Caco-2 (cell line): Measurements from ENCODE around the gene TFB1M. TPM values are rescaled to one million over a fixed set of nuclear protein-coding genes. Genes with fewer than 3 reads are reported as not detected.
"Not testable (repeated sequence)": the region's sequence is repeated elsewhere in the genome, so short reads cannot be mapped to it uniquely, and the experiment has no call there.

Experiments
- BruUV-seq: library from RNA; stranded (reverse); fragments of 400-500 nt; replicated peaks from 2 replicates; lab custom pipeline; 2021; lab: Mats Ljungman, UMichigan
- CTCF ChIA-PET: fragments of 300-600 bp; sonication (Branson Sonifier 250); formaldehyde crosslinking; loops from one replicate; lab custom pipeline; 2022; ENCODE audit warnings: antibody characterized with exemption; lab: Charles Lee
- POLR2A ChIA-PET: fragments of 300-600 bp; sonication (Branson Sonifier 250); formaldehyde crosslinking; loops from one replicate; lab custom pipeline; 2022; ENCODE audit warnings: antibody characterized with exemption; lab: Charles Lee
- DNase-seq, 2 experiments: peaks; one replicate each; pipeline versions ENCODE4 v3.0.0 to v3.0.0-alpha.2; 2020 to 2022
- H3K27me3 ChIP-seq: replicated peaks from 2 replicates; pipeline ENCODE4 v1.6.0; 2011; ENCODE audit warnings: low read length; ENCODE audit not compliant: control insufficient read depth, insufficient read depth
- H3K36me3 ChIP-seq: 2 replicates; pipeline ENCODE4 v1.5.1; 2011; ENCODE audit warnings: low read length; ENCODE audit not compliant: control insufficient read depth, insufficient read depth
- H3K4me1 ChIP-seq: fragments of 250-450 bp; sonication (Bioruptor Pico); 2 replicates; pipeline ENCODE4 v1.5.1; 2020; ENCODE audit warnings: mild to moderate bottlenecking
- H3K4me3 ChIP-seq: 2 replicates; pipeline ENCODE4 v1.5.1; 2011; ENCODE audit warnings: low read depth, mild to moderate bottlenecking, control low read depth, low read length
- H3K9me3 ChIP-seq: fragments of 250-450 bp; sonication (Bioruptor Pico); 2 replicates; pipeline ENCODE4 v1.5.1; 2020; ENCODE audit warnings: mild to moderate bottlenecking, moderate library complexity
- H3K27ac Mint-ChIP-seq: one replicate; pipeline ENCODE4 v1.8.0; 2022; ENCODE audit warnings: mixed read lengths; ENCODE audit not compliant: unreplicated experiment
- H3K27me3 Mint-ChIP-seq: one replicate; pipeline ENCODE4 v1.8.0; 2022; ENCODE audit warnings: mixed read lengths; ENCODE audit not compliant: insufficient read depth, unreplicated experiment
- H3K36me3 Mint-ChIP-seq: one replicate; pipeline ENCODE4 v1.8.0; 2022; ENCODE audit warnings: mild to moderate bottlenecking, mixed read lengths; ENCODE audit not compliant: insufficient read depth, unreplicated experiment
- H3K4me1 Mint-ChIP-seq: one replicate; pipeline ENCODE4 v1.8.0; 2022; ENCODE audit warnings: low read depth, mixed read lengths; ENCODE audit not compliant: unreplicated experiment
- H3K4me3 Mint-ChIP-seq: one replicate; pipeline ENCODE4 v1.8.0; 2022; ENCODE audit warnings: mild to moderate bottlenecking, moderate library complexity, mixed read lengths; ENCODE audit not compliant: unreplicated experiment
- H3K9me3 Mint-ChIP-seq: one replicate; pipeline ENCODE4 v1.8.0; 2022; ENCODE audit warnings: mixed read lengths; ENCODE audit not compliant: unreplicated experiment
- CTCF ChIP-seq, 2 experiments: fragments of 200-600 bp in 1 of 2; IDR thresholded peaks; 1 replicate in 1 of 2; 2 replicates in 1 of 2; pipeline versions ENCODE4 v1.5.1 to v1.8.0; 2011 to 2022; ENCODE audit warnings: antibody characterized with exemption in 1 of 2, control low read depth in 1 of 2, inconsistent platforms in 1 of 2, low read depth in 1 of 2, low read length in 1 of 2, mild to moderate bottlenecking in 1 of 2, moderate library complexity in 1 of 2; ENCODE audit not compliant: insufficient read depth in 1 of 2, severe bottlenecking in 1 of 2, unreplicated experiment in 1 of 2
- intact Hi-C: fragments of 100-400 bp; cut with micrococcal nuclease; formaldehyde crosslinking; loops from one replicate; pipeline ENCODE4 v1.10.0; 2022; ENCODE audit not compliant: unreplicated experiment
- total RNA-seq: library from RNA; stranded (reverse); gene quantifications from 2 replicates; pipeline ENCODE4 v1.2.3, GENCODE V29; 2022

Gene TFB1M
- total RNA-seq, 1 experiment from 2014 or later: 35.7 TPM

GRCh38 chr6:155234687-155235086 is 79.6 kb downstream of the TFB1M start:
- Mint-ChIP-seq H3K4me1 (no peaks in the 10 kb centered on the region), H3K27me3 (no peaks in the 10 kb centered on the region), H3K36me3 (no peaks in the 10 kb centered on the region), H3K9me3 (peaks cover 29% of the 10 kb centered on the region), H3K27ac (no peak overlapping the region), H3K4me3 (no peak overlapping the region)
- no peak for TF ChIP-seq CTCF (IDR thresholded peaks at IDR 0.05; ENCODE audit: insufficient read depth in 1 of 2, low read depth in 1 of 2, low read length in 1 of 2, severe bottlenecking in 1 of 2, unreplicated experiment in 1 of 2)
- Histone ChIP-seq H3K27me3 (no peaks in the 10 kb centered on the region), H3K4me1 (no peaks in the 10 kb centered on the region), H3K4me3 (no peak overlapping the region), H3K36me3 (no peaks in the 10 kb centered on the region), H3K9me3 (peaks cover 10% of the 10 kb centered on the region; the same call in 1 of the 2 replicates)
- no peak for DNase-seq
- BruUV-seq: no TSS peak
- ChIA-PET POLR2A (no interaction called here), CTCF (no interaction called here)
- intact Hi-C loops: no loop called here

- ChIA-PET POLR2A (no interaction called here), CTCF (no interaction called here)
- no TSS peak for BruUV-seq
- DNase-seq: no peak
- no peak for TF ChIP-seq CTCF (IDR thresholded peaks at IDR 0.05; ENCODE audit: insufficient read depth in 1 of 2, low read depth in 1 of 2, low read length in 1 of 2, severe bottlenecking in 1 of 2, unreplicated experiment in 1 of 2)
- Histone ChIP-seq H3K9me3 (peaks cover 10% of the 10 kb centered on the region; the same call in 1 of the 2 replicates), H3K36me3 (no peaks in the 10 kb centered on the region), H3K4me3 (no peak overlapping the region), H3K4me1 (no peaks in the 10 kb centered on the region), H3K27me3 (no peaks in the 10 kb centered on the region)
- no peaks in the 10 kb centered on the region for H3K27me3 Mint-ChIP-seq
- peaks cover 29% of the 10 kb centered on the region for H3K9me3 Mint-ChIP-seq
- no peaks in the 10 kb centered on the region for H3K4me1 Mint-ChIP-seq
- H3K27ac Mint-ChIP-seq: no peak overlapping the region
- intact Hi-C loops: no loop called here
- no peak overlapping the region for H3K4me3 Mint-ChIP-seq
- no peaks in the 10 kb centered on the region for H3K36me3 Mint-ChIP-seq
Measured at GRCh38 chr6:155234167-155234566, 80.1 kb downstream of the TFB1M start.

GRCh38 chr6:155232848-155233247 is 81.4 kb downstream of the TFB1M start:
- CTCF ChIA-PET: no interaction called here
- no peaks in the 10 kb centered on the region for H3K27me3 ChIP-seq
- no peak overlapping the region for H3K4me3 ChIP-seq
- Mint-ChIP-seq H3K4me3 (no peak overlapping the region), H3K27ac (no peak overlapping the region), H3K36me3 (no peaks in the 10 kb centered on the region), H3K9me3 (peaks cover 18% of the 10 kb centered on the region), H3K4me1 (no peaks in the 10 kb centered on the region), H3K27me3 (no peaks in the 10 kb centered on the region)
- no peaks in the 10 kb centered on the region for H3K4me1 ChIP-seq
- TF ChIP-seq CTCF (IDR thresholded peaks at IDR 0.05; ENCODE audit: insufficient read depth in 1 of 2, low read depth in 1 of 2, low read length in 1 of 2, severe bottlenecking in 1 of 2, unreplicated experiment in 1 of 2): no peak
- BruUV-seq: no TSS peak
- intact Hi-C loops: no loop called here
- peaks cover 10% of the 10 kb centered on the region; the same call in 1 of the 2 replicates for H3K9me3 ChIP-seq
- POLR2A ChIA-PET: no interaction called here
- no peaks in the 10 kb centered on the region for H3K36me3 ChIP-seq
- no peak for DNase-seq

GRCh38 chr6:155230975-155231374 is 83.3 kb downstream of the TFB1M start:
- H3K36me3 Mint-ChIP-seq, H3K4me1 Mint-ChIP-seq, H3K27ac Mint-ChIP-seq, H3K36me3 ChIP-seq, H3K9me3 ChIP-seq, intact Hi-C loops, H3K27me3 ChIP-seq, BruUV-seq, H3K4me3 Mint-ChIP-seq, POLR2A ChIA-PET, H3K27me3 Mint-ChIP-seq, CTCF ChIA-PET, DNase-seq, H3K4me3 ChIP-seq, H3K4me1 ChIP-seq: not testable (repeated sequence)
- peaks cover 16% of the 10 kb centered on the region for H3K9me3 Mint-ChIP-seq
